B cell (primary cell): ENCODE measurements around the gene ATP8B3. TPM values are rescaled to one million over a fixed set of nuclear protein-coding genes. Genes with fewer than 3 reads are reported as not detected.

Source experiments
- ATAC-seq: fragments of 200-7000 bp; cut with Tn5 transposase; one replicate; pipeline ENCODE4 v1.10.0; 2021; ENCODE audit warnings: low read depth, mild to moderate bottlenecking, moderate number of reproducible peaks, moderate library complexity
- CTCF ChIA-PET: fragments of 350-600 bp; sonication (Branson Sonifier 250); formaldehyde crosslinking; loops from one replicate; lab custom pipeline; 2021; ENCODE audit warnings: antibody characterized with exemption, inconsistent platforms; lab: Charles Lee
- POLR2A ChIA-PET: fragments of 350-600 bp; sonication (Branson Sonifier 250); formaldehyde crosslinking; loops from one replicate; lab custom pipeline; 2021; ENCODE audit warnings: antibody characterized with exemption; lab: Charles Lee
- DNase-seq: peaks from one replicate; pipeline ENCODE4 v3.0.0; 2013
- H2AFZ ChIP-seq: 2 replicates; pipeline ENCODE4 v1.6.1; 2012; ENCODE audit warnings: mild to moderate bottlenecking, low read depth, low read length; ENCODE audit not compliant: insufficient read depth, poor library complexity, severe bottlenecking
- H3K27ac ChIP-seq, 2 donors: 1 replicate in 1 of 2; 2 replicates in 1 of 2; pipeline ENCODE4 v1.5.1; 2012 to 2013; ENCODE audit warnings: low read length in 2 of 2, mild to moderate bottlenecking in 2 of 2, moderate library complexity in 1 of 2
- H3K27me3 ChIP-seq, 4 experiments: fragments of 200-600 bp in 1 of 4; sonication (generic) in 1 of 4; replicated peaks in 1 of 4; 1 replicate in 2 of 4; 2 replicates in 2 of 4; pipeline versions ENCODE4 v1.6.1 to v1.7.0; 2013 to 2016; ENCODE audit warnings: low read length in 3 of 4, mild to moderate bottlenecking in 2 of 4, mixed read lengths in 1 of 4, moderate library complexity in 1 of 4; ENCODE audit not compliant: insufficient read depth in 4 of 4, control insufficient read depth in 3 of 4; ENCODE audit errors: control extremely low read depth in 1 of 4
- H3K36me3 ChIP-seq, 2 experiments: replicated peaks in 1 of 2; 1 replicate in 1 of 2; 2 replicates in 1 of 2; pipeline versions ENCODE4 v1.6.1 to v1.7.1; 2013; ENCODE audit warnings: low read length in 1 of 2; ENCODE audit not compliant: insufficient read depth in 2 of 2, control insufficient read depth in 1 of 2; ENCODE audit errors: control extremely low read depth in 1 of 2, extremely low read depth in 1 of 2
- H3K4me1 ChIP-seq, 2 donors: fragments of 200-600 bp in 1 of 2; sonication (generic) in 1 of 2; 1 replicate in 1 of 2; 2 replicates in 1 of 2; pipeline versions ENCODE4 v1.5.1 to v1.6.1; 2013 to 2017; ENCODE audit warnings: low read length in 2 of 2; ENCODE audit not compliant: control insufficient read depth in 2 of 2, insufficient read depth in 2 of 2
- H3K4me2 ChIP-seq: replicated peaks from 2 replicates; pipeline ENCODE3; 2012; ENCODE audit warnings: mild to moderate bottlenecking, low read depth, low read length; ENCODE audit not compliant: poor library complexity, severe bottlenecking
- H3K4me3 ChIP-seq, 5 experiments: fragments of 200-600 bp in 1 of 5; sonication (generic) in 1 of 5; 1 replicate in 3 of 5; 2 replicates in 2 of 5; pipeline versions ENCODE4 v1.5.1 to v1.7.0; 2011 to 2016; ENCODE audit warnings: low read length in 4 of 5, mild to moderate bottlenecking in 4 of 5, low read depth in 2 of 5, control low read depth in 1 of 5, moderate library complexity in 1 of 5; ENCODE audit not compliant: insufficient read depth in 1 of 5; ENCODE audit errors: control extremely low read depth in 1 of 5, extremely low read depth in 1 of 5
- H3K79me2 ChIP-seq: fragments of 200-600 bp; sonication (generic); one replicate; pipeline ENCODE4 v1.6.0; 2016; ENCODE audit warnings: low read length; ENCODE audit not compliant: control insufficient read depth, insufficient read depth
- H3K9ac ChIP-seq: fragments of 200-600 bp; sonication (generic); 2 replicates; pipeline ENCODE4 v1.6.1; 2017; ENCODE audit warnings: mild to moderate bottlenecking, low read length, moderate library complexity
- H3K9me3 ChIP-seq, 3 donors: one replicate each; pipeline versions ENCODE4 v1.6.1 to v1.7.1; 2013; ENCODE audit warnings: low read length in 2 of 3; ENCODE audit not compliant: control insufficient read depth in 2 of 3, insufficient read depth in 1 of 3; ENCODE audit errors: control extremely low read depth in 1 of 3
- H4K20me1 ChIP-seq: 2 replicates; pipeline ENCODE4 v1.6.0; 2012; ENCODE audit warnings: mild to moderate bottlenecking, low read length; ENCODE audit not compliant: insufficient read depth, control insufficient read depth, poor library complexity, severe bottlenecking
- H3K27ac Mint-ChIP-seq: one replicate; pipeline ENCODE4 v1.8.0; 2021; ENCODE audit warnings: mixed read lengths
- H3K27me3 Mint-ChIP-seq: one replicate; pipeline ENCODE4 v1.8.0; 2021; ENCODE audit warnings: mixed read lengths
- H3K4me1 Mint-ChIP-seq: one replicate; pipeline ENCODE4 v1.8.0; 2021; ENCODE audit warnings: mixed read lengths
- H3K4me3 Mint-ChIP-seq: one replicate; pipeline ENCODE4 v1.8.0; 2021; ENCODE audit warnings: mixed read lengths
- H3K9me3 Mint-ChIP-seq: one replicate; pipeline ENCODE4 v1.8.0; 2022; ENCODE audit warnings: mixed read lengths; ENCODE audit not compliant: insufficient read depth
- CTCF ChIP-seq: fragments of 200-600 bp; IDR thresholded peaks from one replicate; pipeline ENCODE4 v1.8.0; 2022; ENCODE audit warnings: antibody characterized with exemption, mild to moderate bottlenecking
- EZH2 ChIP-seq: IDR thresholded peaks from 2 replicates; pipeline ENCODE4 v1.6.1; 2012; ENCODE audit warnings: borderline replicate concordance, low read depth, mild to moderate bottlenecking, moderate library complexity, low read length; ENCODE audit not compliant: insufficient read depth, poor library complexity, severe bottlenecking
- WGBS: methylation state at CpG from one replicate; pipeline ENCODE4 v1.1.5; 2013; ENCODE audit warnings: missing lambda C conversion rate; ENCODE audit not compliant: insufficient coverage; 5-methylcytosine and 5-hydroxymethylcytosine counted together
- intact Hi-C: fragments of 100-400 bp; cut with micrococcal nuclease; formaldehyde crosslinking; loops from one replicate; pipeline ENCODE4 v1.10.0; 2022
- polyA plus RNA-seq: library from polyadenylated mRNA; depleted of rRNA; stranded (reverse); fragments of >200 nt; gene quantifications from 2 replicates; pipeline ENCODE4 v1.2.3, GENCODE V29; 2012
- total RNA-seq, 2 donors: library from RNA; stranded (reverse); fragments of 120-200 nt in 1 of 2; gene quantifications; 1 replicate in 1 of 2; 2 replicates in 1 of 2; pipeline versions ENCODE4 v1.2.3 to v1.2.4, GENCODE V29; 2013 to 2022

The ATP8B3 gene
- total and polyA plus RNA-seq, 2 donors (not counting 1 experiment from before 2014, with no cell fraction given) = 0.89 to 5.1 TPM

- H3K36me3 ChIP-seq = no peaks in the 10 kb centered on the region
- Mint-ChIP-seq H3K27me3 (peaks cover 35% of the 10 kb centered on the region), H3K9me3 (no peaks in the 10 kb centered on the region), H3K27ac (no peak overlapping the region), H3K4me1 (peaks cover 31% of the 10 kb centered on the region), H3K4me3 (peak overlapping the region; percentile 59)
- H3K9ac ChIP-seq = peak overlapping the region; percentile 10
- H4K20me1 ChIP-seq = peaks cover 12% of the 10 kb centered on the region
- H3K4me1 ChIP-seq = peaks cover 61 to 74% of the 10 kb centered on the region in 2 donors
- ATAC-seq (no peak), DNase-seq (peak; percentile 49)
- H3K27ac ChIP-seq = no peak overlapping the region
- WGBS = 5% methylated on average over 91 of the region's 99 CpGs
- peaks cover 0 to 81% (median 55%) of the 10 kb centered on the region in 4 experiments for H3K27me3 ChIP-seq
- H3K4me2 ChIP-seq = peak overlapping the region; percentile 91
- TF ChIP-seq EZH2 = peak; percentile 45
- no peak for TF ChIP-seq CTCF
- CTCF ChIA-PET = interaction anchor here (1.1 kb wide), 2 partner anchors 76 to 86 kb away, joined by 3 read pairs; no protein-coding TSS in a partner anchor
- intact Hi-C loops = no loop called here
- no peaks in the 10 kb centered on the region for H3K79me2 ChIP-seq
- POLR2A ChIA-PET = interaction anchor here (0.7 kb wide), 1 partner anchor 73 kb away, joined by 4 read pairs; no protein-coding TSS in a partner anchor
- peak overlapping the region in 1 of 5 experiments; percentile 62 for H3K4me3 ChIP-seq
- H2AFZ ChIP-seq = no peak overlapping the region
- peaks cover 0 to 73% (median 6%) of the 10 kb centered on the region in 3 donors for H3K9me3 ChIP-seq
Observed at GRCh38 chr19:1749373-1750342, 62.4 kb downstream of the ATP8B3 start.
